H9 (cell line): ENCODE data around the gene PCDH20. TPM values are rescaled to one million over a fixed set of nuclear protein-coding genes. Genes with fewer than 3 reads are reported as not detected.

Experiments
- DNase-seq: peaks from one replicate; pipeline ENCODE4 v3.0.0-alpha.2; 2017
- H2AFZ ChIP-seq: one replicate; pipeline ENCODE4 v1.6.1; 2013; ENCODE audit warnings: mild to moderate bottlenecking, low read length, control low read depth, moderate library complexity
- H2AK5ac ChIP-seq: 2 replicates; pipeline ENCODE4 v1.6.1; 2013; ENCODE audit warnings: low read length, control low read depth, mixed read lengths; ENCODE audit not compliant: insufficient read length
- H2BK120ac ChIP-seq: one replicate; pipeline ENCODE4 v1.6.1; 2013; ENCODE audit warnings: low read depth, mild to moderate bottlenecking, low read length, control low read depth, inconsistent platforms; ENCODE audit not compliant: poor library complexity, severe bottlenecking
- H2BK12ac ChIP-seq: 2 replicates; pipeline ENCODE4 v1.6.1; 2013; ENCODE audit warnings: low read length, control low read depth, mixed read lengths, low read depth; ENCODE audit not compliant: insufficient read length
- H2BK15ac ChIP-seq: 2 replicates; pipeline ENCODE4 v1.6.1; 2013; ENCODE audit warnings: low read depth, low read length, control low read depth
- H2BK20ac ChIP-seq: one replicate; pipeline ENCODE4 v1.6.1; 2013; ENCODE audit warnings: low read depth, mild to moderate bottlenecking, low read length, control low read depth, inconsistent platforms; ENCODE audit not compliant: poor library complexity, severe bottlenecking
- H2BK5ac ChIP-seq: 2 replicates; pipeline ENCODE4 v1.6.1; 2013; ENCODE audit warnings: low read length, control low read depth, mixed read lengths; ENCODE audit not compliant: insufficient read length
- H3K14ac ChIP-seq: 2 replicates; pipeline ENCODE4 v1.6.1; 2013; ENCODE audit warnings: low read length, control low read depth; ENCODE audit not compliant: insufficient read depth
- H3K18ac ChIP-seq: 2 replicates; pipeline ENCODE4 v1.6.1; 2013; ENCODE audit warnings: low read depth, mild to moderate bottlenecking, mixed read lengths, low read length, control low read depth; ENCODE audit not compliant: insufficient read length
- H3K23ac ChIP-seq: 2 replicates; pipeline ENCODE4 v1.6.1; 2013; ENCODE audit warnings: low read length, control low read depth, mixed read lengths, low read depth; ENCODE audit not compliant: insufficient read length
- H3K23me2 ChIP-seq: 2 replicates; pipeline ENCODE4 v1.6.1; 2013; ENCODE audit warnings: low read depth, mild to moderate bottlenecking, mixed read lengths, low read length, control low read depth; ENCODE audit not compliant: insufficient read length, poor library complexity, severe bottlenecking
- H3K27ac ChIP-seq: 2 replicates; pipeline ENCODE4 v1.5.1; 2013; ENCODE audit warnings: low read length, control low read depth, mixed read lengths, low read depth; ENCODE audit not compliant: insufficient read length
- H3K27me3 ChIP-seq: 2 replicates; pipeline ENCODE4 v1.6.1; 2013; ENCODE audit warnings: low read length, control low read depth, inconsistent platforms; ENCODE audit not compliant: insufficient read depth
- H3K4ac ChIP-seq: 2 replicates; pipeline ENCODE4 v1.6.1; 2013; ENCODE audit warnings: low read depth, mild to moderate bottlenecking, control low read depth, inconsistent platforms, low read length, moderate library complexity
- H3K4me1 ChIP-seq: 2 replicates; pipeline ENCODE4 v1.6.1; 2013; ENCODE audit warnings: low read length, control low read depth, inconsistent platforms; ENCODE audit not compliant: insufficient read depth
- H3K4me2 ChIP-seq: 2 replicates; pipeline ENCODE4 v1.6.1; 2013; ENCODE audit warnings: low read length, control low read depth, mixed read lengths; ENCODE audit not compliant: insufficient read length, insufficient read depth
- H3K56ac ChIP-seq: 2 replicates; pipeline ENCODE4 v1.6.1; 2013; ENCODE audit warnings: low read depth, mild to moderate bottlenecking, mixed read lengths, low read length, control low read depth; ENCODE audit not compliant: insufficient read length
- H3K79me1 ChIP-seq: 2 replicates; pipeline ENCODE4 v1.6.1; 2013; ENCODE audit warnings: low read depth, mild to moderate bottlenecking, moderate library complexity, low read length, control low read depth, inconsistent platforms; ENCODE audit not compliant: insufficient read depth, poor library complexity, severe bottlenecking
- H3K79me2 ChIP-seq: 2 replicates; pipeline ENCODE4 v1.6.1; 2013; ENCODE audit warnings: low read length, control low read depth, inconsistent platforms; ENCODE audit not compliant: insufficient read depth
- H3K9ac ChIP-seq: 2 replicates; pipeline ENCODE4 v1.6.1; 2013; ENCODE audit warnings: low read length, control low read depth, mixed read lengths; ENCODE audit not compliant: insufficient read length; ENCODE audit errors: extremely low read depth
- H3K9me3 ChIP-seq: one replicate; pipeline ENCODE4 v1.6.1; 2013; ENCODE audit warnings: low read depth, low read length, inconsistent platforms; ENCODE audit not compliant: control insufficient read depth
- H3T11ph ChIP-seq: one replicate; pipeline ENCODE4 v1.6.1; 2013; ENCODE audit warnings: mild to moderate bottlenecking, low read length, control low read depth, inconsistent platforms
- H4K20me1 ChIP-seq: one replicate; pipeline ENCODE4 v1.6.1; 2013; ENCODE audit not compliant: control insufficient read depth, insufficient read length, insufficient read depth
- H4K5ac ChIP-seq: 2 replicates; pipeline ENCODE4 v1.6.1; 2013; ENCODE audit warnings: low read depth, mild to moderate bottlenecking, mixed read lengths, low read length, control low read depth; ENCODE audit not compliant: insufficient read length
- H4K8ac ChIP-seq: replicated peaks from 2 replicates; pipeline ENCODE4 v1.6.1; 2013; ENCODE audit warnings: low read length, control low read depth, mixed read lengths, low read depth; ENCODE audit not compliant: insufficient read length
- H4K91ac ChIP-seq: 2 replicates; pipeline ENCODE4 v1.6.1; 2013; ENCODE audit warnings: low read depth, mild to moderate bottlenecking, moderate library complexity, mixed read lengths, low read length, control low read depth; ENCODE audit not compliant: insufficient read length
- H3K27ac Mint-ChIP-seq, 3 experiments: 2 replicates in 2 of 3; 3 replicates in 1 of 3; pipeline ENCODE4 v1.8.0; 2020 to 2021; ENCODE audit warnings: mixed read lengths in 3 of 3, mild to moderate bottlenecking in 1 of 3, moderate library complexity in 1 of 3
- H3K27me3 Mint-ChIP-seq: 2 replicates; pipeline ENCODE4 v1.8.0; 2021; ENCODE audit warnings: low read depth, mild to moderate bottlenecking, moderate library complexity, mixed read lengths
- H3K36me3 Mint-ChIP-seq, 3 experiments: 2 replicates in 2 of 3; 3 replicates in 1 of 3; pipeline ENCODE4 v1.8.0; 2020 to 2021; ENCODE audit warnings: low read depth in 3 of 3, mixed read lengths in 3 of 3; ENCODE audit not compliant: insufficient read depth in 1 of 3
- H3K4me1 Mint-ChIP-seq, 2 experiments: 2 replicates each; pipeline ENCODE4 v1.8.0; 2020; ENCODE audit warnings: mixed read lengths in 2 of 2
- H3K4me3 Mint-ChIP-seq, 2 experiments: 2 replicates in 1 of 2; 3 replicates in 1 of 2; pipeline ENCODE4 v1.8.0; 2020 to 2021; ENCODE audit warnings: mild to moderate bottlenecking in 2 of 2, mixed read lengths in 2 of 2, moderate library complexity in 1 of 2
- H3K9me3 Mint-ChIP-seq, 2 experiments: 2 replicates in 1 of 2; 3 replicates in 1 of 2; pipeline ENCODE4 v1.8.0; 2020; ENCODE audit warnings: mild to moderate bottlenecking in 2 of 2, mixed read lengths in 2 of 2, moderate library complexity in 1 of 2
- CTCF ChIP-seq: fragments of 200-600 bp; sonication (generic); conservative IDR thresholded peaks from 3 replicates; pipeline ENCODE4 v1.8.0; 2021; ENCODE audit warnings: antibody characterized with exemption, mild to moderate bottlenecking
- WGBS: extraction: QIAGEN DNeasy Blood & Tissue Kit; methylation state at CpG from one replicate; pipeline ENCODE4 v1.1.7; 2013; ENCODE audit warnings: missing lambda C conversion rate, low lambda C conversion rate, mixed read lengths; ENCODE audit not compliant: insufficient read length; ENCODE audit errors: extremely low coverage; 5-methylcytosine and 5-hydroxymethylcytosine counted together
- total RNA-seq: library from RNA; stranded (reverse); gene quantifications from 2 replicates; pipeline ENCODE4 v1.2.1, GENCODE V29; 2021

PCDH20 gene
- total RNA-seq, 1 experiment from 2014 or later = 0.33 TPM

- Histone ChIP-seq H2AFZ (no peak overlapping the region), H3K56ac (no peak overlapping the region), H4K8ac (no peak overlapping the region), H3K4me2 (no peak overlapping the region), H2BK5ac (no peak overlapping the region), H3K4me1 (no peaks in the 10 kb centered on the region), H2BK15ac (no peak overlapping the region), H3K14ac (no peak overlapping the region), H2BK12ac (no peak overlapping the region), H3K18ac (no peak overlapping the region), H3K23ac (no peak overlapping the region), H3K23me2 (peaks cover 2% of the 10 kb centered on the region), H3K9me3 (no peaks in the 10 kb centered on the region), H3K27me3 (peaks cover 7% of the 10 kb centered on the region), H4K5ac (no peak overlapping the region), H4K91ac (no peak overlapping the region), H3K79me1 (no peaks in the 10 kb centered on the region), H3K27ac (no peak overlapping the region), H3T11ph (no peak overlapping the region), H2BK20ac (no peak overlapping the region), H3K4ac (no peak overlapping the region), H3K9ac (no peak overlapping the region), H2AK5ac (no peak overlapping the region), H3K79me2 (no peaks in the 10 kb centered on the region), H2BK120ac (no peak overlapping the region), H4K20me1 (no peaks in the 10 kb centered on the region)
- H3K4me1 Mint-ChIP-seq = peaks cover 5% of the 10 kb centered on the region in 2 experiments; a peak in 3 of 4 replicates
- WGBS = no CpG with 5 or more reads among the region's 1 CpG
- H3K27ac Mint-ChIP-seq = no peak overlapping the region
- no peak for TF ChIP-seq CTCF
- peaks cover 24% of the 10 kb centered on the region for H3K27me3 Mint-ChIP-seq
- H3K9me3 Mint-ChIP-seq = no peaks in the 10 kb centered on the region
- DNase-seq = no peak
- no peak overlapping the region for H3K4me3 Mint-ChIP-seq
- no peaks in the 10 kb centered on the region for H3K36me3 Mint-ChIP-seq
These were observed 7.1 kb downstream of the PCDH20 start for GRCh38 chr13:61408571-61408970.
